Testis (tissue), 2 donors: ENCODE measurements around the gene PTGIS.

Experiments
- CTCF ChIP-seq, 3 experiments: fragments of 450-650 bp in 2 of 3; fragments of 200-600 bp in 1 of 3; sonication (generic) in 1 of 3; IDR thresholded peaks; one replicate each; pipeline ENCODE4 v1.5.1; 2016 to 2019; ENCODE audit warnings: antibody characterized with exemption in 3 of 3, mild to moderate bottlenecking in 2 of 3, moderate library complexity in 1 of 3
- POLR2A ChIP-seq: fragments of 450-650 bp; IDR thresholded peaks from one replicate; pipeline ENCODE4 v1.6.1; 2017; ENCODE audit warnings: antibody characterized with exemption, mild to moderate bottlenecking, moderate library complexity

- TF ChIP-seq CTCF (IDR thresholded peaks at IDR 0.05) (no peak), POLR2A (no peak)
Observed at GRCh38 chr20:49587111-49587570, 19.2 kb upstream of the PTGIS start.
